Pons (tissue), 1 donor: ENCODE measurements around the gene FH.

Source experiments
- DNase-seq: peaks from one replicate; pipeline ENCODE4 v3.0.0-alpha.2; 2016; ENCODE audit warnings: low spot score

The FH gene

DNA sequence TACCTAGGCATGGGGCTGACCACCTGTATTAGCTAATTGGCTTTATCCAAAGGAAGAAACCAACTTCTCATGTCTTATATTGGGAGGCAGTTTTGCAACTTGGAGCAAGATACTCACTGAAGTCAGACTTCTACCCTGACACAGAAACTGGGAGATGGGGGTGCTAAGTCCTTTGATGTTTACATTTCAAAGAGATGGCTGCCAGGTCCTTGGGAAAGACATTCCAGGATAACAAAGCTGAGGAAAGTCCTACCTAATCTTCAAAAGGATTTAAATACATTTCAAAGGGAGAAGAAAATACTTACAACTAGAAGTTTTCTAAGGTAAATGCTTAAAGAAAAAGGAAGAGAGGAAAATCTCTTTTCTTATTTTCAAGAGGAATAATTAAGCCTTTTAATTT, 62.1 kb downstream of the FH start:
- DNase-seq = no peak

DNA sequence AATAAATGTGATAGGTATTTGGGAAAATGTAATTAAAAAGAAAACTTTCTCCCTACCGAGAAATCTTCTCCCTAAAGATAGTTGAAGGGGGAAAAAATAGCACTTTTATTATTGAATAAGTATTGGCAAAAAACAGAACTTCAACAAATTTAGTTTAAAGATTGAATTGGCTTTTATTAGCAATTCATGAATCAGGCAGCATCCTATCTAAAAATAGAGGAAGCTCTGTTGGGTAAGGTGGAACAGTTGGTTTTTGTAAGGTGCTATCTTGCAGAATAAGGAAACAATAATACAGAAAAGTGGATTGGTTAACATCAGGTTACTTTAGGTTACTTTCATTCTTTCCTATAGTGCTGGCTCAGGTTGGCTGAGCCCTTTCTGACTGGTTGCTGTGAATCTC, 62.8 kb downstream of the FH start:
- no peak for DNase-seq

DNA sequence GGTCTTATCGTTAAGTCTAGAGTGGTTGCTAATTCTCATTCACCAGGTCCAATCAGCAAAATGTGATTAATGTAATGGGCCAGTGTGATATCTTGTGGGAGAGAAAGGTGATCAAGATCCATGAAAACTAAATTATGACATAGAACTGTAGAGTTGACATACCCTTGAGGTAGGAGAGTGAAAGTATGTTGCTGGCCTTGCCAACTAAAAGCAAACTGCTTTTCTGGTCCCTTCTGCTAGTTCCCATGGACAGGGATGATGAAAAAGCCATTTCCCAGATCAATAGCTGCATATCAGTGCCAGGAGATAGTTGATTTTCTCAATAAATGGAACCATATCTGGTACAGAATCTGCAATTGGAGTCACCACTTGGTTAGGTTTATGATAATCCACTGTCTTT, 65.8 kb downstream of the FH start:
- no peak for DNase-seq

DNA sequence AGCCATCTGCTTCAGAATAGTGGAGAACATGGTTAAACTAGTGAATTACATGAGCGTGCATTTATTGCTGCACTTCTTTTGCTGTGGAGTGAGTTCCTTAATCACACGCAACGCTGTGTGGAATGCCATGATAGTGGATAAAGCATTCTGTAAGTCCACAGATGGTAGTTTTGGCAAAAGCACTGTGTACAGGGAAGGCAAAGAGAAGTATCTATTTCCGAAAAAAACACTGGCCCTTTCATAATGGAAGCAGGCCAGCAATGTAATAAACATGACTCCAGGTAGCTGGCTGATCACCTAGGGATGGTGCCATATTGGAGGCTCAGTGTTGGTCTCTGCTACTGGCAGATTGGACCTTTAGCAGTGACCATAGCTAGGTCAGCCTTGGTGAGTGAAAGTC, 67.6 kb downstream of the FH start:
- DNase-seq = no peak
